GM12878 (cell line): ENCODE results near the gene LY6G6D. TPM values are rescaled to one million over a fixed set of nuclear protein-coding genes. Genes with fewer than 3 reads are reported as not detected.

Experiments used
- ATAC-seq: fragments of 200-7000 bp; cut with Tn5 transposase; 3 replicates; pipeline ENCODE4 v1.9.1; 2020; ENCODE audit warnings: mild to moderate bottlenecking, moderate library complexity
- BruUV-seq: library from RNA; stranded (reverse); fragments of 400-500 nt; replicated peaks from 2 replicates; lab custom pipeline; 2021; lab: Mats Ljungman, UMichigan
- CTCF ChIA-PET: fragments of 300-600 bp; sonication (Branson Sonifier 250); formaldehyde crosslinking; extraction: SDS; loops from one replicate; lab custom pipeline; 2021; ENCODE audit warnings: inconsistent platforms; lab: Yijun Ruan, JAX
- POLR2A ChIA-PET: fragments of 350-600 bp; formaldehyde crosslinking; extraction: SDS; loops from one replicate; lab custom pipeline; 2021; ENCODE audit warnings: inconsistent platforms; lab: Charles Lee
- RAD21 ChIA-PET: fragments of 300-600 bp; sonication (Branson Sonifier 250); formaldehyde crosslinking; loops from one replicate; lab custom pipeline; 2023; ENCODE audit warnings: antibody characterized with exemption; ENCODE audit not compliant: unreplicated experiment; lab: Charles Lee
- SMC1A ChIA-PET: fragments of 300-600 bp; sonication (Branson Sonifier 250); formaldehyde crosslinking; loops from one replicate; lab custom pipeline; 2023; ENCODE audit not compliant: unreplicated experiment, uncharacterized antibody; lab: Charles Lee
- DNase-seq: peaks from one replicate; pipeline ENCODE4 v3.0.0-alpha.2; 2011; ENCODE audit warnings: low read depth, low spot score
- FAIRE-seq: peaks from 3 replicates; lab custom pipeline; 2011; peaks lifted over from hg19 to GRCh38; lab: Jason Lieb, UNC
- H2AFZ ChIP-seq: 2 replicates; pipeline ENCODE4 v1.6.0; 2011; ENCODE audit warnings: low read depth, low read length, control low read depth; ENCODE audit not compliant: control insufficient read depth
- H3K27ac ChIP-seq: 2 replicates; pipeline ENCODE4 v1.5.1; 2011; ENCODE audit warnings: control low read depth; ENCODE audit not compliant: control insufficient read depth, insufficient read depth
- H3K27me3 ChIP-seq, 2 experiments: replicated peaks in 1 of 2; 2 replicates each; pipeline versions ENCODE4 v1.6.0 to v1.6.1; 2011; ENCODE audit warnings: low read length in 1 of 2; ENCODE audit not compliant: control insufficient read depth in 2 of 2, insufficient read depth in 2 of 2
- H3K36me3 ChIP-seq, 2 experiments: 2 replicates each; pipeline ENCODE4 v1.5.1; 2011; ENCODE audit warnings: low read length in 1 of 2; ENCODE audit not compliant: control insufficient read depth in 2 of 2, insufficient read depth in 2 of 2
- H3K4me1 ChIP-seq: 2 replicates; pipeline ENCODE4 v1.6.1; 2011; ENCODE audit warnings: mild to moderate bottlenecking, low read length, moderate library complexity, mixed read lengths; ENCODE audit not compliant: control insufficient read depth, insufficient read depth
- H3K4me2 ChIP-seq: 2 replicates; pipeline ENCODE4 v1.6.0; 2011; ENCODE audit warnings: control low read depth; ENCODE audit not compliant: control insufficient read depth, insufficient read depth
- H3K4me3 ChIP-seq: fragments of 200-600 bp; sonication (generic); 2 replicates; pipeline ENCODE4 v1.5.1; 2016
- H3K79me2 ChIP-seq: 2 replicates; pipeline ENCODE4 v1.6.0; 2011; ENCODE audit warnings: low read length; ENCODE audit not compliant: control insufficient read depth, insufficient read depth
- H3K9ac ChIP-seq: 2 replicates; pipeline ENCODE4 v1.8.0; 2011; ENCODE audit warnings: low read length, control low read depth, mixed read lengths; ENCODE audit not compliant: control insufficient read depth, insufficient read depth
- H3K9me3 ChIP-seq: replicated peaks from 3 replicates; pipeline ENCODE4 v1.5.1; 2011; ENCODE audit warnings: mild to moderate bottlenecking, low read length; ENCODE audit not compliant: control insufficient read depth, insufficient read depth
- H4K20me1 ChIP-seq: 2 replicates; pipeline ENCODE4 v1.6.0; 2011; ENCODE audit not compliant: control insufficient read depth, insufficient read depth
- ATF7 ChIP-seq: fragments of 450-650 bp; IDR thresholded peaks from 2 replicates; pipeline ENCODE4 v1.6.1; 2016; ENCODE audit warnings: low read depth, mild to moderate bottlenecking
- MYC ChIP-seq: IDR thresholded peaks from 2 replicates; pipeline ENCODE4 v1.6.1; 2011; ENCODE audit warnings: mild to moderate bottlenecking, low read length, moderate library complexity, inconsistent platforms; ENCODE audit not compliant: insufficient read depth, insufficient replicate concordance, insufficient read length, severe bottlenecking
- NFXL1 ChIP-seq: fragments of 450-650 bp; IDR thresholded peaks from 2 replicates; pipeline ENCODE4 v1.6.1; 2017; ENCODE audit warnings: antibody characterized with exemption, mild to moderate bottlenecking, borderline replicate concordance
- PML ChIP-seq: IDR thresholded peaks from 2 replicates; pipeline ENCODE4 v1.6.1; 2012; ENCODE audit warnings: low read length, inconsistent platforms
- POU2F2 ChIP-seq: IDR thresholded peaks from 3 replicates; pipeline ENCODE4 v1.6.1; 2011; ENCODE audit warnings: low read depth, mild to moderate bottlenecking, low read length, borderline replicate concordance
- RAD21 ChIP-seq: IDR thresholded peaks from 2 replicates; pipeline ENCODE4 v1.6.1; 2011; ENCODE audit warnings: mild to moderate bottlenecking, low read depth, low read length, moderate library complexity; ENCODE audit not compliant: insufficient read depth
- SIX5 ChIP-seq: IDR thresholded peaks from 2 replicates; pipeline ENCODE4 v1.6.1; 2011; ENCODE audit warnings: mild to moderate bottlenecking, low read depth, low read length, moderate library complexity; ENCODE audit not compliant: severe bottlenecking
- ZBED1 ChIP-seq: IDR thresholded peaks from 2 replicates; pipeline ENCODE4 v1.6.1; 2016; ENCODE audit warnings: borderline replicate concordance
- ZSCAN29 ChIP-seq: fragments of 450-650 bp; IDR thresholded peaks from 2 replicates; pipeline ENCODE4 v1.6.1; 2017; ENCODE audit warnings: mild to moderate bottlenecking, moderate library complexity
- WGBS: methylation state at CpG from one replicate; pipeline ENCODE4 v1.1.6; 2016; ENCODE audit warnings: low lambda C conversion rate; ENCODE audit not compliant: insufficient replicate concordance, insufficient coverage; ENCODE audit errors: missing lambda C conversion rate; 5-methylcytosine and 5-hydroxymethylcytosine counted together
- in situ Hi-C: fragments of 300-500 bp; cut with MboI; formaldehyde crosslinking; loops from 9 replicates; pipeline ENCODE4 v1.14.3; 2018; ENCODE audit warnings: mixed read lengths
- intact Hi-C: fragments of 100-400 bp; cut with micrococcal nuclease; formaldehyde crosslinking; loops from one replicate; pipeline ENCODE4 v1.14.2; 2022; ENCODE audit not compliant: unreplicated experiment
- polyA plus RNA-seq, 11 experiments: library from polyadenylated mRNA; depleted of rRNA in 4 of 11; unstranded in 6 of 11; stranded (reverse) in 5 of 11; fragments of >200 nt; fragmentation: Nextera tagmentation in 4 of 11; fragmentation: Illumina TruSeq in 1 of 11; extraction: Ambion mirVana in 4 of 11; extraction: Trizol in 1 of 11; gene quantifications; 1 replicate in 1 of 11; 2 replicates in 10 of 11; pipeline versions ENCODE4 v1.2.1 to v1.2.3, GENCODE V29; 2011 to 2016; ENCODE audit warnings: inconsistent platforms in 2 of 11, missing spikeins in 2 of 11, low read depth in 1 of 11
- total RNA-seq, 4 experiments: library from RNA; depleted of rRNA in 3 of 4; stranded (reverse); fragments of >200 nt in 3 of 4; fragmentation: Illumina TruSeq in 1 of 4; extraction: Trizol in 1 of 4; gene quantifications; 2 replicates each; pipeline versions ENCODE4 v1.2.1 to v1.2.3, GENCODE V29; 2013 to 2021
- TF ChIP-seq, protein P1 (sequence below): fragments of 450-650 bp; IDR thresholded peaks from 2 replicates; pipeline ENCODE4 v1.6.1; 2017; ENCODE audit warnings: mild to moderate bottlenecking

LY6G6D gene
- total and polyA plus RNA-seq, 10 of the 15 experiments (the other 5 are each of a cell fraction or from before 2014, with no cell fraction given) = not detected

- RAD21 ChIA-PET = no interaction called here
- no TSS peak for BruUV-seq
- ATAC-seq = peak; percentile 39; the same call in 1 of the 3 replicates
- POLR2A ChIA-PET = no interaction called here
- DNase-seq = no peak
- Histone ChIP-seq H4K20me1 (no peaks in the 10 kb centered on the region), H2AFZ (no peak overlapping the region), H3K27ac (no peak overlapping the region), H3K4me2 (no peak overlapping the region), H3K79me2 (no peaks in the 10 kb centered on the region), H3K36me3 (no peaks in the 10 kb centered on the region), H3K27me3 (peaks cover 0 to 2% of the 10 kb centered on the region in 2 experiments; a peak in 2 of 4 replicates), H3K9me3 (no peaks in the 10 kb centered on the region), H3K4me1 (no peaks in the 10 kb centered on the region), H3K4me3 (no peak overlapping the region), H3K9ac (no peak overlapping the region)
- no peak for FAIRE-seq
- 63% methylated on average over 10 of the region's 10 CpGs for WGBS
- intact Hi-C loops = no loop called here
- CTCF ChIA-PET = no interaction called here
- SMC1A ChIA-PET = interaction anchor here (1.0 kb wide), 1 partner anchor 52 kb away, joined by 3 read pairs; no protein-coding TSS in a partner anchor
- TF ChIP-seq RAD21 (no peak), ZBED1 (no peak), PML (no peak), POU2F2 (no peak), MYC (no peak), ATF7 (no peak), NFXL1 (no peak), SIX5 (no peak), ZSCAN29 (no peak)
- TF ChIP-seq, protein P1, sequence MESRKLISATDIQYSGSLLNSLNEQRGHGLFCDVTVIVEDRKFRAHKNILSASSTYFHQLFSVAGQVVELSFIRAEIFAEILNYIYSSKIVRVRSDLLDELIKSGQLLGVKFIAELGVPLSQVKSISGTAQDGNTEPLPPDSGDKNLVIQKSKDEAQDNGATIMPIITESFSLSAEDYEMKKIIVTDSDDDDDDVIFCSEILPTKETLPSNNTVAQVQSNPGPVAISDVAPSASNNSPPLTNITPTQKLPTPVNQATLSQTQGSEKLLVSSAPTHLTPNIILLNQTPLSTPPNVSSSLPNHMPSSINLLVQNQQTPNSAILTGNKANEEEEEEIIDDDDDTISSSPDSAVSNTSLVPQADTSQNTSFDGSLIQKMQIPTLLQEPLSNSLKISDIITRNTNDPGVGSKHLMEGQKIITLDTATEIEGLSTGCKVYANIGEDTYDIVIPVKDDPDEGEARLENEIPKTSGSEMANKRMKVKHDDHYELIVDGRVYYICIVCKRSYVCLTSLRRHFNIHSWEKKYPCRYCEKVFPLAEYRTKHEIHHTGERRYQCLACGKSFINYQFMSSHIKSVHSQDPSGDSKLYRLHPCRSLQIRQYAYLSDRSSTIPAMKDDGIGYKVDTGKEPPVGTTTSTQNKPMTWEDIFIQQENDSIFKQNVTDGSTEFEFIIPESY = no peak
- in situ Hi-C loops = no loop called here
Measured at GRCh38 chr6:31717499-31718222, 2.5 kb downstream of the LY6G6D start.
